Peyer's patch (tissue), 4 donors: ENCODE data around the gene CDON. TPM values are rescaled to one million over a fixed set of nuclear protein-coding genes. Genes with fewer than 3 reads are reported as not detected.

ENCODE experiments used
- DNase-seq, 3 donors: peaks; one replicate each; pipeline ENCODE4 v3.0.0-alpha.2; 2017 to 2019
- H3K27ac ChIP-seq, 4 donors: fragments of 200-600 bp; sonication (generic); one replicate each; pipeline ENCODE4 v1.5.1; 2016 to 2019
- H3K27me3 ChIP-seq, 2 donors: fragments of 200-600 bp; sonication (generic); one replicate each; pipeline ENCODE4 v1.5.1; 2019
- H3K36me3 ChIP-seq, 3 donors: fragments of 200-600 bp; sonication (generic); one replicate each; pipeline ENCODE4 v1.5.1; 2016 to 2019
- H3K4me1 ChIP-seq, 4 donors: fragments of 200-600 bp; sonication (generic); one replicate each; pipeline ENCODE4 v1.5.1; 2016 to 2019
- H3K4me3 ChIP-seq, 4 donors: fragments of 200-600 bp; sonication (generic); 1 replicate in 3 of 4; 2 replicates in 1 of 4; pipeline ENCODE4 v1.5.1; 2016 to 2019; ENCODE audit warnings: mild to moderate bottlenecking in 1 of 4
- H3K9me3 ChIP-seq, 4 donors: fragments of 200-600 bp; sonication (generic); one replicate each; pipeline ENCODE4 v1.5.1; 2016 to 2019; ENCODE audit warnings: mild to moderate bottlenecking in 1 of 4
- POLR2A ChIP-seq, 2 donors: fragments of 450-650 bp; IDR thresholded peaks; one replicate each; pipeline ENCODE4 v1.5.1; 2017; ENCODE audit warnings: antibody characterized with exemption in 2 of 2, mild to moderate bottlenecking in 2 of 2, moderate library complexity in 2 of 2
- total RNA-seq, 4 donors: library from RNA; depleted of rRNA; stranded (reverse); fragments of >200 nt; gene quantifications; one replicate each; pipeline ENCODE4 v1.1.0, GENCODE V29; 2016
- TF ChIP-seq, protein P1 (sequence below), 6 experiments: fragments of 450-650 bp in 4 of 6; fragments of 200-600 bp in 2 of 6; sonication (generic) in 1 of 6; IDR thresholded peaks; one replicate each; pipeline ENCODE4 v1.5.1; 2017 to 2019; ENCODE audit warnings: antibody characterized with exemption in 6 of 6, mild to moderate bottlenecking in 3 of 6, moderate library complexity in 1 of 6

The CDON gene
- total RNA-seq, 4 donors from 2014 or later: 1.9 to 8.0 (median 3.8) TPM

DNA sequence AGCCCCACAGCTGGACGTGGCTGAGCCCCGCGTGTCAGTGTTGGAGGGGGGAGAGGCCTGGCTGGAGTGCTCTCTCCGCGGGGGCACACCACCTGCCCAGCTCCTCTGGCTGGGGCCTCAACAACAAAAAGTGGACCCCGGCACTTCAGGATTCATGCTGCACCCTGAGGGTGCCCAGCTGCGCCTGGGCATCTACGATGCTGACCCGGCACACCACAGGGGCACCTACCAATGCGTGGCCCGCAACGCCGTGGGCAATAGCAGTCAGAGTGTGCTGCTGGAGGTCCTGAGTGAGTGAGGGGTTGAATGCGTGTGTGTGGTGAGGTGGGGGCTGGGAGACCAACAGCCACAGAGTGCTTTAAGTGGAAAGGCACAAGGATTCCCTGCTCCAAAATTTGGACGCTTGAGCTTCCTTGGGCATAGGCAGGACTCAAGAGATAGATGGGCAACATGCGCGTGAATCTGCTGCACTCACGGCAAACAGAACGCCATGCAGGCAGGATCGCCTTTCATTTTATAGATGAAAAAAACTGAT lies 109.2 kb downstream of the CDON start:
- no peak overlapping the region for H3K4me3 ChIP-seq
- H3K27ac ChIP-seq: no peak overlapping the region
- peaks cover 0 to 17% (median 0%) of the 10 kb centered on the region in 4 donors for H3K4me1 ChIP-seq
- no peaks in the 10 kb centered on the region for H3K27me3 ChIP-seq
- H3K9me3 ChIP-seq: no peaks in the 10 kb centered on the region
- no peak for DNase-seq
- H3K36me3 ChIP-seq: no peaks in the 10 kb centered on the region
- TF ChIP-seq POLR2A (IDR thresholded peaks at IDR 0.05): no peak
- TF ChIP-seq, protein P1, sequence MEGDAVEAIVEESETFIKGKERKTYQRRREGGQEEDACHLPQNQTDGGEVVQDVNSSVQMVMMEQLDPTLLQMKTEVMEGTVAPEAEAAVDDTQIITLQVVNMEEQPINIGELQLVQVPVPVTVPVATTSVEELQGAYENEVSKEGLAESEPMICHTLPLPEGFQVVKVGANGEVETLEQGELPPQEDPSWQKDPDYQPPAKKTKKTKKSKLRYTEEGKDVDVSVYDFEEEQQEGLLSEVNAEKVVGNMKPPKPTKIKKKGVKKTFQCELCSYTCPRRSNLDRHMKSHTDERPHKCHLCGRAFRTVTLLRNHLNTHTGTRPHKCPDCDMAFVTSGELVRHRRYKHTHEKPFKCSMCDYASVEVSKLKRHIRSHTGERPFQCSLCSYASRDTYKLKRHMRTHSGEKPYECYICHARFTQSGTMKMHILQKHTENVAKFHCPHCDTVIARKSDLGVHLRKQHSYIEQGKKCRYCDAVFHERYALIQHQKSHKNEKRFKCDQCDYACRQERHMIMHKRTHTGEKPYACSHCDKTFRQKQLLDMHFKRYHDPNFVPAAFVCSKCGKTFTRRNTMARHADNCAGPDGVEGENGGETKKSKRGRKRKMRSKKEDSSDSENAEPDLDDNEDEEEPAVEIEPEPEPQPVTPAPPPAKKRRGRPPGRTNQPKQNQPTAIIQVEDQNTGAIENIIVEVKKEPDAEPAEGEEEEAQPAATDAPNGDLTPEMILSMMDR (IDR thresholded peaks at IDR 0.05): no peak

DNA sequence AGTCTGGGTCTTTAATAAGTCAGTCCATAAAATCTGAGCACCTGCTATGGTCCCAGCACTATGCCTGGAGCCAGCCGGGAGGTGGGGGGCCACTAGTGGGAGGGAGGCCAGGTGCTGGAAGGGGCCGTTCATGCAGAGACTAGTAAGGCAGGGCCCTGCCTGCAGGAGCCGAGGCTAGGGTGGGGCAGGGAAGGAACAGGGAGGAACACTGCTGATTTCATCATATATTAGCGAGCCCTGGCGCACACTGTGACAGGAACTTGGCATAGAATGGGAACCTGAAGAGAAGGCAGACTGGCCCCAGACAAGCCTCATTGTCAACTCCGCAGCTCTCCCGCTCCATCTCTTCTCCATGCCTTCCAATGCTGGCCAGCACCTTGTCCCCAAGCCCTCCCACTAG lies 109.7 kb downstream of the CDON start:
- peaks cover 0 to 17% (median 0%) of the 10 kb centered on the region in 4 donors for H3K4me1 ChIP-seq
- H3K4me3 ChIP-seq: no peak overlapping the region
- no peak for TF ChIP-seq POLR2A (IDR thresholded peaks at IDR 0.05)
- TF ChIP-seq, protein P1 (IDR thresholded peaks at IDR 0.05): no peak
- H3K36me3 ChIP-seq: no peaks in the 10 kb centered on the region
- DNase-seq: peak in 1 of 3 donors; percentile 58
- H3K27me3 ChIP-seq: no peaks in the 10 kb centered on the region
- no peak overlapping the region for H3K27ac ChIP-seq
- H3K9me3 ChIP-seq: no peaks in the 10 kb centered on the region

DNA sequence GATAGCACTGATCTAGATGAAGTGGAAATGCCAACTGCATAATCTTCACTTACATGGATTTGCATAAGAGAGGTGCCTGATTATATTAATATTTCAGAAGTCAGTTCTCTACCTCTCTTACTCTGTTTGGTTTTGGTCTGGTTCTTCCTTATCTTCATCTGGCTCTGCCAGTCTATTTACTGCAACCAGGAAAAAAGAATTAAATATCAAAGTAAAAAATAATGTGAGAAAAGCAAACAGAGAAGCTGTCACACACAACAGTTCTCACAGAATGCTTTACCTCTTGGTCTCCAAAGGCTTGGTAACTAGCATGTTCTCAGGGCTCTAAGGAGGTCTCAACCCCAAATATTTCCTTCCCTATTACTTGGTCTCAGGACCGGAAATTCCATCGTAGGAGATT lies 110.1 kb downstream of the CDON start:
- no peaks in the 10 kb centered on the region for H3K27me3 ChIP-seq
- H3K9me3 ChIP-seq: no peaks in the 10 kb centered on the region
- peaks cover 0 to 17% (median 0%) of the 10 kb centered on the region in 4 donors for H3K4me1 ChIP-seq
- no peak overlapping the region for H3K27ac ChIP-seq
- no peak overlapping the region for H3K4me3 ChIP-seq
- TF ChIP-seq, protein P1 (IDR thresholded peaks at IDR 0.05): no peak
- TF ChIP-seq POLR2A (IDR thresholded peaks at IDR 0.05): no peak
- H3K36me3 ChIP-seq: no peaks in the 10 kb centered on the region
- DNase-seq: no peak

DNA sequence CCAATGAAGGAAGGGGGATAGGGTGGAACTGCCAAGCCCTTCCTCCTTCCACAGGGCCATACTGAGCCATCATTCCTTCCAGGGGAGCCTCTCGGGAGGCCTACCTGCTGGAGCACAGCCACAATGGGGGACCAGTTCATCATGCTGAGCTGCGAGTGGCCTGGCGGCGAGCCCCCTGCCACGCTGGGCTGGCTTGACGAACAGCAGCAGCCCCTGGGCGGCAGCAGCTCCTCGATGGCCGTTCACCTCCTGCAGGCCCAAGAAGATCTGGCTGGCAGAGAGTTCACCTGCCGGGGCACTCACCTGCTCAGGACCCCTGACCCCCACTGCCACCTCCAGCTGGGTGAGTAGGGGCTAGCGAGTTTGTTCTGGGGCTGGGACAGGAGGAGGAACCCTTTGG lies 110.9 kb downstream of the CDON start:
- no peaks in the 10 kb centered on the region for H3K9me3 ChIP-seq
- DNase-seq: no peak
- H3K27ac ChIP-seq: peak overlapping the region in 1 of 4 donors; percentile 54
- peaks cover 0 to 17% (median 0%) of the 10 kb centered on the region in 4 donors for H3K4me1 ChIP-seq
- no peaks in the 10 kb centered on the region for H3K27me3 ChIP-seq
- TF ChIP-seq, protein P1 (IDR thresholded peaks at IDR 0.05): no peak
- TF ChIP-seq POLR2A (IDR thresholded peaks at IDR 0.05): no peak
- no peak overlapping the region for H3K4me3 ChIP-seq
- H3K36me3 ChIP-seq: no peaks in the 10 kb centered on the region

GRCh38 chr11:125950696-125951651 lies 111.7 kb downstream of the CDON start:
- H3K4me3 ChIP-seq: no peak overlapping the region
- H3K9me3 ChIP-seq: no peaks in the 10 kb centered on the region
- H3K27ac ChIP-seq: peak overlapping the region in 1 of 4 donors; percentile 54
- no peaks in the 10 kb centered on the region for H3K36me3 ChIP-seq
- TF ChIP-seq, protein P1 (IDR thresholded peaks at IDR 0.05): no peak
- TF ChIP-seq POLR2A (IDR thresholded peaks at IDR 0.05): no peak
- DNase-seq: no peak
- H3K27me3 ChIP-seq: no peaks in the 10 kb centered on the region
- peaks cover 0 to 17% (median 0%) of the 10 kb centered on the region in 4 donors for H3K4me1 ChIP-seq
